ENCODE results near the gene RASGRP1. TPM values are rescaled to one million over a fixed set of nuclear protein-coding genes. Genes with fewer than 3 reads are reported as not detected.
A peak's percentile ranks its signal among the peaks of the same experiment; 100 is the strongest.

RASGRP1 gene
- total and polyA plus RNA-seq, 10 of the 15 experiments (the other 5 are each of a cell fraction or from before 2014, with no cell fraction given) = 5.6 to 234 (median 20.9) TPM

DNA sequence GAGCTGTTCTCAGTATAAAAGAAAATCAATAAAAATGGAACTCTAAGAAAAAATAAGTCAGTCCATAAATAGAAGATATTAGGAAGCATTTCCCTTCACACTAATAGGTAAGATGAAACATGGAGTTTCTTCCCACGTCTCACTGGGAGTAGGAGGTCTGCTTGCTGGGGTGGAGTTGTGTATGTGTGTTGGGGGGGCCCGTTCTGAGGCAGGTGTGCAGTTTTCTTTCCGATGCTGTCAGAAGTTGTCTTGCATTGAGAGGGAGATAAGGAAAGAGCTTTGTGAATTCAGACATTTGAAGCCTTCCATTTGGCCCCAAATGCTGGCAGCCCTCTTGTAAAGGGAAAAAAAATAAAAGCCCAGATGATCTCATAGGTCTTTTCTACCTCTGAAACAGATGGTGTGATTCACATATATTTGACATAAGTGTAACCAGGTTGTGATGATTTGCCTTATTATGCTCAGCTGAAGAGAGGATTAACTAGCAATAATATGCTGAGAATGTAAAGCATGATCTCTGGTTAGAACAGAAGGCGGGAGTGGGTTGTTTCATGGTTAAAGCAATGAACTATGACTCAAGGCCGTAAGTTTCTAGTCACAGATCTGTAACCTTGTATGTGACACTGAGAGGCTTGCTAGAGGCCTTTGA lies 8.8 kb downstream of the RASGRP1 start (continued):
- TF ChIP-seq IKZF1 (conservative IDR thresholded peaks at IDR 0.05) = no peak
- TF ChIP-seq, protein P1, sequence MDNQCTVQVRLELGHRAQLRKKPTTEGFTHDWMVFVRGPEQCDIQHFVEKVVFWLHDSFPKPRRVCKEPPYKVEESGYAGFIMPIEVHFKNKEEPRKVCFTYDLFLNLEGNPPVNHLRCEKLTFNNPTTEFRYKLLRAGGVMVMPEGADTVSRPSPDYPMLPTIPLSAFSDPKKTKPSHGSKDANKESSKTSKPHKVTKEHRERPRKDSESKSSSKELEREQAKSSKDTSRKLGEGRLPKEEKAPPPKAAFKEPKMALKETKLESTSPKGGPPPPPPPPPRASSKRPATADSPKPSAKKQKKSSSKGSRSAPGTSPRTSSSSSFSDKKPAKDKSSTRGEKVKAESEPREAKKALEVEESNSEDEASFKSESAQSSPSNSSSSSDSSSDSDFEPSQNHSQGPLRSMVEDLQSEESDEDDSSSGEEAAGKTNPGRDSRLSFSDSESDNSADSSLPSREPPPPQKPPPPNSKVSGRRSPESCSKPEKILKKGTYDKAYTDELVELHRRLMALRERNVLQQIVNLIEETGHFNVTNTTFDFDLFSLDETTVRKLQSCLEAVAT (IDR thresholded peaks at IDR 0.05) = 0 out of 2 replicates have a peak, but pooled peaks have one; percentile 14
- TF ChIP-seq ATF7 (IDR thresholded peaks at IDR 0.05; ENCODE audit: low read depth) = peak; percentile 59
- TF ChIP-seq NFIC (IDR thresholded peaks at IDR 0.05; ENCODE audit: low read depth, low read length) = 0 out of 2 replicates have a peak, but pooled peaks have one; percentile 23
- TF ChIP-seq NR2F1 (conservative IDR thresholded peaks at IDR 0.05) = 0 out of 2 replicates have a peak, but pooled peaks have one; percentile 43
- TF ChIP-seq MYC (IDR thresholded peaks at IDR 0.05; ENCODE audit: insufficient read depth, insufficient read length, insufficient replicate concordance, low read length, severe bottlenecking) = no peak
- TF ChIP-seq, protein P2, sequence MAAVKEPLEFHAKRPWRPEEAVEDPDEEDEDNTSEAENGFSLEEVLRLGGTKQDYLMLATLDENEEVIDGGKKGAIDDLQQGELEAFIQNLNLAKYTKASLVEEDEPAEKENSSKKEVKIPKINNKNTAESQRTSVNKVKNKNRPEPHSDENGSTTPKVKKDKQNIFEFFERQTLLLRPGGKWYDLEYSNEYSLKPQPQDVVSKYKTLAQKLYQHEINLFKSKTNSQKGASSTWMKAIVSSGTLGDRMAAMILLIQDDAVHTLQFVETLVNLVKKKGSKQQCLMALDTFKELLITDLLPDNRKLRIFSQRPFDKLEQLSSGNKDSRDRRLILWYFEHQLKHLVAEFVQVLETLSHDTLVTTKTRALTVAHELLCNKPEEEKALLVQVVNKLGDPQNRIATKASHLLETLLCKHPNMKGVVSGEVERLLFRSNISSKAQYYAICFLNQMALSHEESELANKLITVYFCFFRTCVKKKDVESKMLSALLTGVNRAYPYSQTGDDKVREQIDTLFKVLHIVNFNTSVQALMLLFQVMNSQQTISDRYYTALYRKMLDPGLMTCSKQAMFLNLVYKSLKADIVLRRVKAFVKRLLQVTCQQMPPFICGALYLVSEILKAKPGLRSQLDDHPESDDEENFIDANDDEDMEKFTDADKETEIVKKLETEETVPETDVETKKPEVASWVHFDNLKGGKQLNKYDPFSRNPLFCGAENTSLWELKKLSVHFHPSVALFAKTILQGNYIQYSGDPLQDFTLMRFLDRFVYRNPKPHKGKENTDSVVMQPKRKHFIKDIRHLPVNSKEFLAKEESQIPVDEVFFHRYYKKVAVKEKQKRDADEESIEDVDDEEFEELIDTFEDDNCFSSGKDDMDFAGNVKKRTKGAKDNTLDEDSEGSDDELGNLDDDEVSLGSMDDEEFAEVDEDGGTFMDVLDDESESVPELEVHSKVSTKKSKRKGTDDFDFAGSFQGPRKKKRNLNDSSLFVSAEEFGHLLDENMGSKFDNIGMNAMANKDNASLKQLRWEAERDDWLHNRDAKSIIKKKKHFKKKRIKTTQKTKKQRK (IDR thresholded peaks at IDR 0.05; ENCODE audit: low read depth, low read length) = no peak
- no peak for TF ChIP-seq POLR2AphosphoS5 (IDR thresholded peaks at IDR 0.05; ENCODE audit: low read length)
- 0 out of 2 replicates have a peak, but pooled peaks have one; percentile 8 for TF ChIP-seq TCF12 (IDR thresholded peaks at IDR 0.05; ENCODE audit: low read depth, low read length)
- no peak for TF ChIP-seq EZH2 (IDR thresholded peaks at IDR 0.05; ENCODE audit: borderline replicate concordance, control insufficient read depth, low read depth, low read length)

Data from GM12878 (cell line).